Nephron (organoid): Measurements from ENCODE around the gene SETD6.

Source experiments
- H3K27ac Mint-ChIP-seq, 3 experiments: 2 replicates each; pipeline ENCODE4 v1.8.0; 2020; ENCODE audit warnings: mixed read lengths in 3 of 3, mild to moderate bottlenecking in 2 of 3, moderate library complexity in 1 of 3
- H3K27me3 Mint-ChIP-seq: 2 replicates; pipeline ENCODE4 v1.8.0; 2021; ENCODE audit warnings: low read depth, mild to moderate bottlenecking, moderate library complexity, mixed read lengths
- H3K36me3 Mint-ChIP-seq: 2 replicates; pipeline ENCODE4 v1.8.0; 2020; ENCODE audit warnings: low read depth, mixed read lengths
- H3K4me1 Mint-ChIP-seq: 2 replicates; pipeline ENCODE4 v1.8.0; 2020; ENCODE audit warnings: mixed read lengths
- H3K4me3 Mint-ChIP-seq, 3 experiments: 2 replicates each; pipeline ENCODE4 v1.8.0; 2020; ENCODE audit warnings: mild to moderate bottlenecking in 3 of 3, mixed read lengths in 3 of 3, moderate library complexity in 2 of 3
- H3K9me3 Mint-ChIP-seq: 2 replicates; pipeline ENCODE4 v1.8.0; 2020; ENCODE audit warnings: mixed read lengths
- CTCF ChIP-seq, 3 experiments: fragments of 200-600 bp; sonication (generic); IDR thresholded peaks; one replicate each; pipeline ENCODE4 v1.5.0; 2021; ENCODE audit warnings: antibody characterized with exemption in 3 of 3; ENCODE audit not compliant: unreplicated experiment in 3 of 3

Gene SETD6

GRCh38 chr16:58481226-58481869, 34.0 kb upstream of the SETD6 start:
- Mint-ChIP-seq H3K9me3 (no peaks in the 10 kb centered on the region), H3K27ac (no peak overlapping the region), H3K27me3 (peaks cover 20% of the 10 kb centered on the region), H3K4me3 (no peak overlapping the region), H3K4me1 (peaks cover 11% of the 10 kb centered on the region), H3K36me3 (no peaks in the 10 kb centered on the region)
- TF ChIP-seq CTCF (IDR thresholded peaks at IDR 0.05; ENCODE audit: unreplicated experiment in 3 of 3), result no peak

- no peak overlapping the region for H3K27ac Mint-ChIP-seq
- H3K9me3 Mint-ChIP-seq, result no peaks in the 10 kb centered on the region
- H3K4me3 Mint-ChIP-seq, result no peak overlapping the region
- no peaks in the 10 kb centered on the region for H3K36me3 Mint-ChIP-seq
- H3K27me3 Mint-ChIP-seq, result peaks cover 20% of the 10 kb centered on the region
- TF ChIP-seq CTCF (IDR thresholded peaks at IDR 0.05; ENCODE audit: unreplicated experiment in 3 of 3), result no peak
- peaks cover 11% of the 10 kb centered on the region for H3K4me1 Mint-ChIP-seq
Observed at GRCh38 chr16:58481931-58482330, 33.4 kb upstream of the SETD6 start.

GRCh38 chr16:58485184-58485887, 30.0 kb upstream of the SETD6 start:
- Mint-ChIP-seq H3K27ac (peak overlapping the region in 1 of 3 experiments; percentile 36), H3K9me3 (no peaks in the 10 kb centered on the region), H3K4me1 (peaks cover 11% of the 10 kb centered on the region), H3K27me3 (peaks cover 19% of the 10 kb centered on the region), H3K36me3 (no peaks in the 10 kb centered on the region), H3K4me3 (peak overlapping the region in 1 of 3 experiments; percentile 50)
- no peak for TF ChIP-seq CTCF (IDR thresholded peaks at IDR 0.05; ENCODE audit: unreplicated experiment in 3 of 3)

- Mint-ChIP-seq H3K27ac (no peak overlapping the region), H3K4me1 (peaks cover 19% of the 10 kb centered on the region), H3K27me3 (peaks cover 17% of the 10 kb centered on the region), H3K4me3 (peak overlapping the region in 1 of 3 experiments; percentile 47), H3K36me3 (no peaks in the 10 kb centered on the region), H3K9me3 (no peaks in the 10 kb centered on the region)
- peak; percentile 88 to 97 (median 90) for TF ChIP-seq CTCF (IDR thresholded peaks at IDR 0.05; ENCODE audit: unreplicated experiment in 3 of 3)
Observed at GRCh38 chr16:58487566-58488351, 27.6 kb upstream of the SETD6 start.

GRCh38 chr16:58488531-58488930, 26.8 kb upstream of the SETD6 start:
- no peak overlapping the region for H3K27ac Mint-ChIP-seq
- no peak overlapping the region for H3K4me3 Mint-ChIP-seq
- H3K27me3 Mint-ChIP-seq, result peaks cover 18% of the 10 kb centered on the region
- no peaks in the 10 kb centered on the region for H3K36me3 Mint-ChIP-seq
- peaks cover 18% of the 10 kb centered on the region for H3K4me1 Mint-ChIP-seq
- no peaks in the 10 kb centered on the region for H3K9me3 Mint-ChIP-seq
- TF ChIP-seq CTCF (IDR thresholded peaks at IDR 0.05; ENCODE audit: unreplicated experiment in 3 of 3), result no peak
